OCI-LY1 (cell line): ENCODE data around the gene TET2.
"Not testable (repeated sequence)": the region's sequence is repeated elsewhere in the genome, so short reads cannot be mapped to it uniquely, and the experiment has no call there.

Source experiments
- H2AFZ ChIP-seq: fragments of 200-600 bp; sonication (generic), shearing (Covaris generic); 2 replicates; pipeline ENCODE4 v1.6.0; 2014; ENCODE audit warnings: antibody characterized with exemption, mild to moderate bottlenecking, low read length
- H3F3A ChIP-seq: fragments of 200-600 bp; sonication (generic), shearing (Covaris generic); 2 replicates; pipeline ENCODE4 v1.6.0; 2014; ENCODE audit warnings: mild to moderate bottlenecking, antibody characterized with exemption, low read length, moderate library complexity; ENCODE audit not compliant: insufficient read depth
- H3K27ac ChIP-seq: fragments of 200-600 bp; sonication (generic); 2 replicates; pipeline ENCODE4 v1.5.1; 2014; ENCODE audit warnings: low read length, mixed run types, mild to moderate bottlenecking, low read depth; ENCODE audit not compliant: poor library complexity, severe bottlenecking
- H3K27me3 ChIP-seq: fragments of 200-600 bp; sonication (generic); 2 replicates; pipeline ENCODE4 v1.6.0; 2014; ENCODE audit warnings: antibody characterized with exemption, mild to moderate bottlenecking, low read length, moderate library complexity; ENCODE audit not compliant: insufficient read depth
- H3K36me3 ChIP-seq: fragments of 200-600 bp; sonication (generic); 2 replicates; pipeline ENCODE4 v1.6.1; 2014; ENCODE audit warnings: mild to moderate bottlenecking, antibody characterized with exemption, low read length, moderate library complexity, mixed read lengths; ENCODE audit not compliant: insufficient read depth
- H3K4me1 ChIP-seq: fragments of 200-600 bp; sonication (generic); 2 replicates; pipeline ENCODE4 v1.5.1; 2014; ENCODE audit warnings: mild to moderate bottlenecking, low read length, moderate library complexity; ENCODE audit not compliant: insufficient read depth, severe bottlenecking
- H3K4me2 ChIP-seq: fragments of 200-600 bp; sonication (generic), shearing (Covaris generic); 2 replicates; pipeline ENCODE4 v1.6.1; 2014; ENCODE audit warnings: low read length
- H3K4me3 ChIP-seq: fragments of 200-600 bp; sonication (generic); 2 replicates; pipeline ENCODE4 v1.5.1; 2014; ENCODE audit warnings: low read length, low read depth, mild to moderate bottlenecking, mixed read lengths; ENCODE audit not compliant: poor library complexity, severe bottlenecking
- H3K79me2 ChIP-seq: fragments of 200-600 bp; shearing (Covaris generic); 2 replicates; pipeline ENCODE4 v1.6.1; 2016; ENCODE audit warnings: mixed run types, low read length, mixed read lengths; ENCODE audit not compliant: insufficient read depth
- H3K9ac ChIP-seq: fragments of 200-600 bp; sonication (generic), shearing (Covaris generic); 2 replicates; pipeline ENCODE4 v1.6.1; 2014; ENCODE audit warnings: mild to moderate bottlenecking, low read length, mixed read lengths
- H3K9me2 ChIP-seq: fragments of 200-600 bp; sonication (generic), shearing (Covaris generic); 2 replicates; pipeline ENCODE4 v1.6.1; 2014; ENCODE audit warnings: low read depth, mild to moderate bottlenecking, low read length, mixed read lengths
- H3K9me3 ChIP-seq: fragments of 200-600 bp; shearing (Covaris generic); 2 replicates; pipeline ENCODE4 v1.6.1; 2014; ENCODE audit warnings: low read length, mixed read lengths
- H4K20me1 ChIP-seq: fragments of 200-600 bp; sonication (generic), shearing (Covaris generic); 2 replicates; pipeline ENCODE4 v1.6.0; 2016; ENCODE audit warnings: mild to moderate bottlenecking, low read length; ENCODE audit not compliant: insufficient read depth
- CTCF ChIP-seq: fragments of 200-600 bp; sonication (generic), shearing (Covaris generic); IDR thresholded peaks from 2 replicates; pipeline ENCODE4 v1.5.1; 2017; ENCODE audit warnings: mild to moderate bottlenecking, antibody characterized with exemption, low read length, moderate library complexity, mixed read lengths
- EZH2 ChIP-seq: fragments of 200-600 bp; sonication (generic), shearing (Covaris generic); IDR thresholded peaks from 2 replicates; pipeline ENCODE4 v1.8.0; 2017; ENCODE audit warnings: borderline replicate concordance, mixed run types, mild to moderate bottlenecking, antibody characterized with exemption, low read length, moderate library complexity, mixed read lengths

Gene TET2

GRCh38 chr4:105291925-105292324 lies 145.2 kb downstream of the TET2 start:
- Histone ChIP-seq H4K20me1 (no peaks in the 10 kb centered on the region), H3K36me3 (no peaks in the 10 kb centered on the region), H3K4me3 (no peak overlapping the region), H3K79me2 (no peaks in the 10 kb centered on the region), H3K4me2 (no peak overlapping the region), H3K4me1 (no peaks in the 10 kb centered on the region), H3K9me2 (no peaks in the 10 kb centered on the region), H3F3A (no peaks in the 10 kb centered on the region), H2AFZ (no peak overlapping the region), H3K9me3 (no peaks in the 10 kb centered on the region), H3K27me3 (no peaks in the 10 kb centered on the region), H3K27ac (no peak overlapping the region), H3K9ac (no peak overlapping the region)
- TF ChIP-seq CTCF = no peak
- TF ChIP-seq EZH2 = no peak

GRCh38 chr4:105293360-105293759 lies 146.7 kb downstream of the TET2 start:
- TF ChIP-seq EZH2 = no peak
- Histone ChIP-seq H3K27ac (no peak overlapping the region), H3K4me1 (no peaks in the 10 kb centered on the region), H3K4me2 (no peak overlapping the region), H3K4me3 (no peak overlapping the region), H3K79me2 (no peaks in the 10 kb centered on the region), H3K27me3 (no peaks in the 10 kb centered on the region), H3K9ac (no peak overlapping the region), H3K9me2 (no peaks in the 10 kb centered on the region), H4K20me1 (no peaks in the 10 kb centered on the region), H3K36me3 (no peaks in the 10 kb centered on the region), H3K9me3 (no peaks in the 10 kb centered on the region), H3F3A (no peaks in the 10 kb centered on the region), H2AFZ (no peak overlapping the region)

- Histone ChIP-seq H3K9ac (no peak overlapping the region), H2AFZ (no peak overlapping the region), H3K27me3 (no peaks in the 10 kb centered on the region), H4K20me1 (no peaks in the 10 kb centered on the region), H3K36me3 (no peaks in the 10 kb centered on the region), H3K9me3 (no peaks in the 10 kb centered on the region), H3K27ac (no peak overlapping the region), H3K79me2 (no peaks in the 10 kb centered on the region), H3K4me3 (no peak overlapping the region), H3K9me2 (no peaks in the 10 kb centered on the region), H3K4me1 (no peaks in the 10 kb centered on the region), H3F3A (no peaks in the 10 kb centered on the region), H3K4me2 (no peak overlapping the region)
- TF ChIP-seq EZH2 (no peak), CTCF (no peak)
Measured at GRCh38 chr4:105296672-105297071, 150.0 kb downstream of the TET2 start.

GRCh38 chr4:105299027-105299426 lies 152.4 kb downstream of the TET2 start:
- not testable (repeated sequence) for H3K9me2 ChIP-seq, H4K20me1 ChIP-seq, H3K27ac ChIP-seq, H3K4me1 ChIP-seq, H2AFZ ChIP-seq, H3K9ac ChIP-seq, H3F3A ChIP-seq, H3K36me3 ChIP-seq, H3K4me2 ChIP-seq, H3K4me3 ChIP-seq, H3K9me3 ChIP-seq, H3K27me3 ChIP-seq, H3K79me2 ChIP-seq
